HCT116 (cell line): ENCODE data around the gene RTN4IP1.

Experiments
- CTCF ChIP-seq, 3 experiments: fragments of 200-600 bp in 1 of 3; sonication (generic) in 1 of 3; IDR thresholded peaks in 2 of 3; conservative IDR thresholded peaks in 1 of 3; 2 replicates each; pipeline ENCODE4 v1.5.1; 2012 to 2017; ENCODE audit warnings: low read depth in 2 of 3, low read length in 2 of 3, antibody characterized with exemption in 1 of 3, borderline replicate concordance in 1 of 3, control low read depth in 1 of 3, mild to moderate bottlenecking in 1 of 3, mixed read lengths in 1 of 3, mixed run types in 1 of 3, moderate library complexity in 1 of 3; ENCODE audit not compliant: insufficient read depth in 1 of 3
- EZH2 ChIP-seq: fragments of 200-600 bp; sonication (generic); IDR thresholded peaks from 2 replicates; pipeline ENCODE4 v1.6.1; 2017; ENCODE audit warnings: antibody characterized with exemption, mixed run types
- POLR2A ChIP-seq: IDR thresholded peaks from 2 replicates; pipeline ENCODE4 v1.7.0; 2011; ENCODE audit warnings: borderline replicate concordance; ENCODE audit not compliant: insufficient read depth, insufficient read length; ENCODE audit errors: extremely low read depth
- TCF7L2 ChIP-seq: IDR thresholded peaks from 2 replicates; pipeline ENCODE4 v1.7.0; 2011; ENCODE audit warnings: borderline replicate concordance, inconsistent platforms; ENCODE audit not compliant: insufficient read depth, insufficient read length; ENCODE audit errors: extremely low read depth

DNA sequence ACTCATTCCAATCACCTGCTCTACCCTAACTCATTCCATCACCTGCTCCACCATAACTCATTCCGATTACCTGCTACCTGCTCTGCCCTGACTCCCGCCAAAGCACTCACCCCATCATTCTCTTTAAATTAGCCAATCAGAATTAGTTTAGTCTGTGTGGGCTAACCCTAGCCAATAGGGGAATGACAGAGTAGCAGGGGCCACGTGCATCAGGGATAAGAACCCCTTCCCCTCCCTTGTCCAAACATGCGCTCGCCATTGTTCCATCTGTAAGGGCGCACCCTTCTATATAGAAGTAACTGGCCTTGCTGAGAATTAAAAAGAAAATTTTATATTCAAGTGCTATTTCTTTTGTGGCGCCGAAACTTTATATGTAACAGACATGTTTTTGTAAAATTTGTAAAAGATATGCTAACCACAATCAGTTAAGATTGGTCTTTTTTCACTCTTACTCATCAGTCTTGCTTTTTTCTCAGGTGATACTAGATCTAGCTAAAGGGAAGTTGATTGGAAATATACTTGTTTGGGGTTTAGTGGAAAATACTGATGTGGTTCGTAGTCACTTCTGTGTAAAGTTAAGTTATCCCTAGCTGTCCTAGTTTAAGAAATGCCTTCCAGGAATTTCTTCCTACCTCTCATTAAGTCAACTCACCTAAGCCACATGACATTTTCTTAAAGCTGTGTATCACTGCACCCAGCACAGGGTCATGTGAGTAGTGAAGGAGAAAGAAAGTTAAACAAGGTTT lies 16.5 kb downstream of the RTN4IP1 start:
- TF ChIP-seq POLR2A (no peak), TCF7L2 (no peak), EZH2 (no peak), CTCF (IDR thresholded peaks at IDR 0.05 in 2 of 3, conservative IDR thresholded peaks at IDR 0.05 in 1 of 3; ENCODE audit: borderline replicate concordance in 1 of 3, insufficient read depth in 1 of 3, low read depth in 2 of 3, low read length in 2 of 3) (no peak)
